Skeletal muscle tissue (tissue), 4 donors: ENCODE measurements around the gene CACNB3. TPM values are rescaled to one million over a fixed set of nuclear protein-coding genes. Genes with fewer than 3 reads are reported as not detected.

Experiments
- H3K27ac ChIP-seq: one replicate; pipeline ENCODE4 v1.7.0; 2013; ENCODE audit warnings: mild to moderate bottlenecking, low read depth, low read length, inconsistent platforms
- H3K27me3 ChIP-seq, 3 donors: one replicate each; pipeline ENCODE4 v1.7.0; 2013; ENCODE audit warnings: low read length in 3 of 3; ENCODE audit not compliant: control insufficient read depth in 3 of 3, insufficient read depth in 3 of 3
- H3K36me3 ChIP-seq, 3 donors: one replicate each; pipeline ENCODE4 v1.7.0; 2013; ENCODE audit warnings: low read length in 3 of 3; ENCODE audit not compliant: control insufficient read depth in 3 of 3, insufficient read depth in 3 of 3
- H3K4me1 ChIP-seq, 3 donors: one replicate each; pipeline ENCODE4 v1.7.0; 2013; ENCODE audit warnings: low read length in 3 of 3, mild to moderate bottlenecking in 3 of 3; ENCODE audit not compliant: control insufficient read depth in 3 of 3, insufficient read depth in 3 of 3
- H3K4me3 ChIP-seq, 3 donors: one replicate each; pipeline ENCODE4 v1.7.0; 2013; ENCODE audit warnings: low read length in 3 of 3
- H3K9ac ChIP-seq, 3 donors: one replicate each; pipeline ENCODE4 v1.7.0; 2013; ENCODE audit warnings: low read length in 3 of 3, mild to moderate bottlenecking in 3 of 3, moderate library complexity in 2 of 3, low read depth in 1 of 3
- H3K9me3 ChIP-seq, 3 donors: one replicate each; pipeline ENCODE4 v1.7.0; 2013; ENCODE audit warnings: low read length in 3 of 3; ENCODE audit not compliant: control insufficient read depth in 3 of 3
- total RNA-seq: library from RNA; depleted of rRNA; stranded (reverse); fragments of >200 nt; gene quantifications from one replicate; pipeline ENCODE4 v1.2.3, GENCODE V29; 2014
- donor health status: Osteomylitis.

CACNB3 gene
- 4.2 TPM for total RNA-seq

- H3K36me3 ChIP-seq = no peaks in the 10 kb centered on the region
- H3K9me3 ChIP-seq = no peaks in the 10 kb centered on the region
- H3K9ac ChIP-seq = peak within 1 kb of the TSS; percentile 20 to 45 (median 32)
- peak within 1 kb of the TSS; percentile 61 to 70 (median 68) for H3K4me3 ChIP-seq
- H3K4me1 ChIP-seq = peaks cover 19 to 46% (median 26%) of the 10 kb centered on the region in 3 donors
- H3K27me3 ChIP-seq = peaks cover 3 to 28% (median 18%) of the 10 kb centered on the region in 3 donors
- H3K27ac ChIP-seq = no peak within 1 kb of the TSS
These were observed at the start of gene CACNB3 for GRCh38 chr12:48817873-48818830. Gene CACNB3 (plus strand): TSS chr12:48818496. CDS start chr12:48818930, 434 bp downstream.

- no peak overlapping the region for H3K27ac ChIP-seq
- H3K4me3 ChIP-seq = no peak overlapping the region
- no peaks in the 10 kb centered on the region for H3K27me3 ChIP-seq
- no peak overlapping the region for H3K9ac ChIP-seq
- peaks cover 5 to 17% (median 6%) of the 10 kb centered on the region in 3 donors for H3K4me1 ChIP-seq
- no peaks in the 10 kb centered on the region for H3K9me3 ChIP-seq
- peaks cover 45 to 54% (median 53%) of the 10 kb centered on the region in 3 donors for H3K36me3 ChIP-seq
These were observed 49.6 kb upstream of the CACNB3 start for GRCh38 chr12:48768736-48769135.

- peaks cover 62 to 70% (median 68%) of the 10 kb centered on the region in 3 donors for H3K36me3 ChIP-seq
- no peak overlapping the region for H3K27ac ChIP-seq
These were observed 47.5 kb upstream of the CACNB3 start for GRCh38 chr12:48770756-48771155.

GRCh38 chr12:48771588-48772112 lies 46.6 kb upstream of the CACNB3 start:
- H3K9ac ChIP-seq = no peak overlapping the region
- H3K36me3 ChIP-seq = peaks cover 64 to 74% (median 69%) of the 10 kb centered on the region in 3 donors
- no peak overlapping the region for H3K27ac ChIP-seq
- H3K27me3 ChIP-seq = no peaks in the 10 kb centered on the region
- H3K9me3 ChIP-seq = no peaks in the 10 kb centered on the region
- H3K4me3 ChIP-seq = no peak overlapping the region
- peaks cover 4 to 12% (median 6%) of the 10 kb centered on the region in 3 donors for H3K4me1 ChIP-seq

More at GRCh38 chr12:48770756-48771155, 47.5 kb upstream of the CACNB3 start:
- H3K4me3 ChIP-seq = no peak overlapping the region
- H3K4me1 ChIP-seq = peaks cover 5 to 17% (median 6%) of the 10 kb centered on the region in 3 donors
- no peaks in the 10 kb centered on the region for H3K27me3 ChIP-seq
- no peak overlapping the region for H3K9ac ChIP-seq
- no peaks in the 10 kb centered on the region for H3K9me3 ChIP-seq

GRCh38 chr12:48773686-48774085 lies 44.6 kb upstream of the CACNB3 start:
- Histone ChIP-seq H3K27ac (no peak overlapping the region), H3K9me3 (no peaks in the 10 kb centered on the region), H3K36me3 (peaks cover 60 to 73% (median 68%) of the 10 kb centered on the region in 3 donors), H3K4me1 (no peaks in the 10 kb centered on the region), H3K4me3 (no peak overlapping the region), H3K27me3 (no peaks in the 10 kb centered on the region), H3K9ac (no peak overlapping the region)

- H3K4me1 ChIP-seq = peaks cover 0 to 6% (median 2%) of the 10 kb centered on the region in 3 donors
- no peak overlapping the region for H3K9ac ChIP-seq
- H3K27me3 ChIP-seq = no peaks in the 10 kb centered on the region
- H3K4me3 ChIP-seq = no peak overlapping the region
- no peak overlapping the region for H3K27ac ChIP-seq
- H3K36me3 ChIP-seq = peaks cover 56 to 70% (median 62%) of the 10 kb centered on the region in 3 donors
- no peaks in the 10 kb centered on the region for H3K9me3 ChIP-seq
These were observed 43.8 kb upstream of the CACNB3 start for GRCh38 chr12:48774516-48774915.

GRCh38 chr12:48775299-48775698 lies 43.0 kb upstream of the CACNB3 start:
- peaks cover 56 to 70% (median 59%) of the 10 kb centered on the region in 3 donors for H3K36me3 ChIP-seq
- H3K4me3 ChIP-seq = no peak overlapping the region
- H3K27ac ChIP-seq = no peak overlapping the region
- H3K9me3 ChIP-seq = no peaks in the 10 kb centered on the region
- H3K27me3 ChIP-seq = no peaks in the 10 kb centered on the region
- peaks cover 4 to 14% (median 9%) of the 10 kb centered on the region in 3 donors for H3K4me1 ChIP-seq
- no peak overlapping the region for H3K9ac ChIP-seq

- Histone ChIP-seq H3K4me1 (peaks cover 10 to 22% (median 14%) of the 10 kb centered on the region in 3 donors), H3K36me3 (peaks cover 51 to 62% (median 51%) of the 10 kb centered on the region in 3 donors), H3K27me3 (no peaks in the 10 kb centered on the region), H3K4me3 (no peak overlapping the region), H3K27ac (no peak overlapping the region), H3K9me3 (no peaks in the 10 kb centered on the region), H3K9ac (no peak overlapping the region)
These were observed 42.2 kb upstream of the CACNB3 start for GRCh38 chr12:48775991-48776649.

- Histone ChIP-seq H3K27ac (no peak overlapping the region), H3K36me3 (peaks cover 42 to 54% (median 45%) of the 10 kb centered on the region in 3 donors), H3K4me1 (peaks cover 17 to 30% (median 23%) of the 10 kb centered on the region in 3 donors)
These were observed 41.3 kb upstream of the CACNB3 start for GRCh38 chr12:48776956-48777355.

More at GRCh38 chr12:48776956-48777355, 41.3 kb upstream of the CACNB3 start:
- Histone ChIP-seq H3K9ac (no peak overlapping the region), H3K9me3 (no peaks in the 10 kb centered on the region), H3K4me3 (no peak overlapping the region), H3K27me3 (no peaks in the 10 kb centered on the region)
